ENCODE measurements around the gene CELA1. TPM values are rescaled to one million over a fixed set of nuclear protein-coding genes. Genes with fewer than 3 reads are reported as not detected.

The CELA1 gene
- total and polyA plus RNA-seq, 8 donors: not detected

DNA sequence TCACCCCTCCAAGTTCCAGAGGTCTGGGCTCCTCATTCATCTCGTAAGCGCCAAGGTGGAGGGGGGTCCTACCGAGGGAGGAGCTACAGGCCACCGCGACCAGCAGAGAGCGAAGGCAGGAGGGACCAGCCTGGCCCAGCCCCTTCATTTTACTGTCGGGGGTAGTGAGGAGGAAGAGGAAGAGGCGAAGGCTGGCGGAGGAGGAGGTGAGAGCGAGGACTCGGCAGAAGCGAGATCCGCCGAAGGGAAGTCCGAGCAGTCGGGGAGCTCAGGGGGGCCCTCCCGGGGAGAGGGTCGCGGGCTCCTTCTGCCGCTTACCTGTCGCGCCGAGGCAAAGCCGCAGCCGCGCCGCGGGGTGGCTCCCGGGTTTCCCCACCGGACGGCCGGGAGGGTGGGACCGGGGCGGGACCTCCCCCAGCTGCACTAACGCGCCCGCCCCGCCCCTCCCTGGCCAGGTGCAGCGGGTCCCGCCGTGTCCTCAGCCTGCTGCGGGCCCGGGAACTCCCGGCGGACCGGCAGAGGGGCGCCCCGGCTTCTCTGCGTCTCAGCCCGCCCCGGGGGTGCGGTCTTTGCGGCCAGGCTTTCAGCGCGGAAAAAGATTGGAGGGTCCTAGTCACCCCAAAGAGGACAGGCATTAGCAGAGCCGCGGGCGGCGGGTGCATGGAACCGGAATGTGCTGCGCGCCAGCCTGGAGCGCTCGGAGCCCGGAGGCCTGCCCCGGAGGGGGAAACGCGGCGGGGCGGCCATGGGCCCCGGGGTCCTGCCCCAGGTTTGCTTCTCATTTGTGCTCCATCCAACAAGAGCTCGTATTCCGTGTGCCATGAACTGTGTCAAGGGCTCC is 45.0 kb upstream of the CELA1 start, which contains the start of gene GALNT6:
GALNT6 (minus strand) TSS at position 124 of the 841 bp plus-strand sequence. CDS start 11,625 bp downstream, outside the sequence.
- Histone ChIP-seq H3K9me3 (no peaks in the 10 kb centered on the region), H3K4me3 (peak within 1 kb of the TSS; percentile 53 to 73 (median 57)), H3K27me3 (peaks cover 0 to 40% (median 9%) of the 10 kb centered on the region in 3 donors), H3K27ac (peak within 1 kb of the TSS; percentile 70 to 93 (median 86)), H3K4me1 (peaks cover 0 to 68% (median 36%) of the 10 kb centered on the region in 4 donors), H3K36me3 (no peaks in the 10 kb centered on the region)
- WGBS, 5 donors: 1% methylated on average over 51 to 73 of the region's 73 CpGs
- intact Hi-C loops (cut with DNase I; ENCODE audit: low total_unique reads): no loop called here
- TF ChIP-seq, protein P1, sequence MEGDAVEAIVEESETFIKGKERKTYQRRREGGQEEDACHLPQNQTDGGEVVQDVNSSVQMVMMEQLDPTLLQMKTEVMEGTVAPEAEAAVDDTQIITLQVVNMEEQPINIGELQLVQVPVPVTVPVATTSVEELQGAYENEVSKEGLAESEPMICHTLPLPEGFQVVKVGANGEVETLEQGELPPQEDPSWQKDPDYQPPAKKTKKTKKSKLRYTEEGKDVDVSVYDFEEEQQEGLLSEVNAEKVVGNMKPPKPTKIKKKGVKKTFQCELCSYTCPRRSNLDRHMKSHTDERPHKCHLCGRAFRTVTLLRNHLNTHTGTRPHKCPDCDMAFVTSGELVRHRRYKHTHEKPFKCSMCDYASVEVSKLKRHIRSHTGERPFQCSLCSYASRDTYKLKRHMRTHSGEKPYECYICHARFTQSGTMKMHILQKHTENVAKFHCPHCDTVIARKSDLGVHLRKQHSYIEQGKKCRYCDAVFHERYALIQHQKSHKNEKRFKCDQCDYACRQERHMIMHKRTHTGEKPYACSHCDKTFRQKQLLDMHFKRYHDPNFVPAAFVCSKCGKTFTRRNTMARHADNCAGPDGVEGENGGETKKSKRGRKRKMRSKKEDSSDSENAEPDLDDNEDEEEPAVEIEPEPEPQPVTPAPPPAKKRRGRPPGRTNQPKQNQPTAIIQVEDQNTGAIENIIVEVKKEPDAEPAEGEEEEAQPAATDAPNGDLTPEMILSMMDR (IDR thresholded peaks at IDR 0.05): no peak
- TF ChIP-seq EP300 (IDR thresholded peaks at IDR 0.05) (no peak), POLR2A (IDR thresholded peaks at IDR 0.05) (peak in 1 of 4 donors; percentile 7), POLR2AphosphoS5 (IDR thresholded peaks at IDR 0.05) (peak in 1 of 3 donors; percentile 17)
- peak; percentile 82 to 90 for DNase-seq

DNA sequence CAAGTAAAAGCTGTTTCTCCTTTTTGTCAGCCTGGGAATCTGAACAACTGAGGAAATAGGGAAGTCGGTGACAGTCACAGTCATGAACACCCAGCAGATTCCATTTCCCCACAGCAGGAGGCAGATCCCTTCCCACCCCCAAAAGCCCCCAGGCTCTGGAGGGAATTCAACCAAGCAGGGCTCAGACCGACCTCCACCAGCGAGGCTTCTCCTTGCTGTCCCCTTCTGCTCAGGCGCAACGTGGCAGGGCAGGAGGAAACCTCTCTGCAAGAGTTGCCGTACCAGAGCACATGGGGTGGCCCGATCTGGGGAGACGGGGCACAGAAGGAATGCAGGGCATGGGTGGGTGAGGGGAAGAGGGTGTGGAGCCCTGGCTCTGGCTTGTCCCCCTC is 44.4 kb upstream of the CELA1 start:
- peak overlapping the region; percentile 70 to 93 (median 86) for H3K27ac ChIP-seq
- peaks cover 0 to 40% (median 9%) of the 10 kb centered on the region in 3 donors for H3K27me3 ChIP-seq
- WGBS, 5 donors: 5 to 26% (median 12%) methylated on average over 8 of the region's 8 CpGs
- intact Hi-C loops (cut with DNase I; ENCODE audit: low total_unique reads): no loop called here
- TF ChIP-seq POLR2A (IDR thresholded peaks at IDR 0.05): no peak
- H3K36me3 ChIP-seq: no peaks in the 10 kb centered on the region
- peaks cover 0 to 68% (median 37%) of the 10 kb centered on the region in 4 donors for H3K4me1 ChIP-seq
- peak overlapping the region; percentile 53 to 73 (median 57) for H3K4me3 ChIP-seq
- no peak for DNase-seq
- H3K9me3 ChIP-seq: no peaks in the 10 kb centered on the region

DNA sequence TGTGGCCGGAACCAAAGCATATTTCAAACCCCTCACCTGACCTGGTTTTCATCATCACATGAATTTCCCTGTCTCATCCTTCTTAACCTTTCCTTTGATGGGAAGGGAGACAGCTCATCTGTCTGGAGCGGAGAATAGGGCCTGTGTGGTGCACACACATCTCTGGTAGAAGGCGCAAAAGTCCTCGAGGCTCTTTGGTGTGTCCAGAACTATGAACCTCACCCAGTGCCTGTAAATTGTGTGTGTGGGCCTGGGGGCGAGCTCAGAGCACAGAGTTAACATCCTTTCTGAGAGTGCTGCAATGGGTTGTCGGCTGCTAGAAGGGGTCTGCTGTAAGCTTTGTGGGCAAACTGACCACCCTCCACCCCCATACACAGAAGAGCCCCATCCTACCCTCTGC is 44.0 kb upstream of the CELA1 start:
- WGBS, 5 donors: 64 to 81% (median 72%) methylated on average over 6 of the region's 6 CpGs
- Histone ChIP-seq H3K4me1 (peaks cover 0 to 68% (median 37%) of the 10 kb centered on the region in 4 donors), H3K27me3 (peaks cover 0 to 40% (median 9%) of the 10 kb centered on the region in 3 donors), H3K27ac (peak overlapping the region; percentile 70 to 93 (median 86)), H3K36me3 (no peaks in the 10 kb centered on the region), H3K4me3 (peak overlapping the region; percentile 53 to 73 (median 57)), H3K9me3 (no peaks in the 10 kb centered on the region)
- TF ChIP-seq POLR2A (IDR thresholded peaks at IDR 0.05): no peak
- no peak for DNase-seq
- intact Hi-C loops (cut with DNase I; ENCODE audit: low total_unique reads): no loop called here

DNA sequence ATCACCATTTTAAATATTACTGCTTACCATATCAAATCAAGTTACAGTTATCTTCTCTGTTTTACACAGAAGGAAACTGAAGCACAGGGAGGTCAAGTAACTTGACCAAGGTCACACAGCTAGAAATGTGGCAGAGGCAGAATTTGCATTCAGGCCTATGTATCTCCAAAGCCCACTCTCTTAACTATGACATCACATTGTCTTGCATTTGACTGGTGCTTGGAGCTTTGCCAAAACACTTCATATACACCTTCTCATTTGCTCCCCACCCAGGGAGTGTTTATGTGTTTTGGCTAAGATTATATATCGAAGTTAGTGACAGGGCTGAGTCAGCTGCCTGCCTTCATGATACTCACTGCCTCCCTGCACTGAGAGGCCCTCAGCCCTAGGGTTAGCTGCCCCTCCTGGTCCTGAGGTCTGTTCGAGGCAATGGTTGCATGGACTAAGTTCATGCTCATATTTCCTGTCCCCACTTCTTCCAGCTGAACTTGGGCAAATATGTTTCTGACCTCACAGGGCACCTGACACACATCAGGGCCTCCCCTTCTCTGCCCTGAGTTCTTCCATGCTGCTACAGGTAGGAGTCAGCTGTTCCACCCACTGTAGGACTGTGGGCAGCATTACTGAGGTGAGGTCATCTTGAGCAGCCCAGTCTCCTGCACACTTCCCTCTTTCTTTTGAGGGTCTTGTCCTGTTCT is 43.0 kb upstream of the CELA1 start:
- peaks cover 0 to 40% (median 9%) of the 10 kb centered on the region in 3 donors for H3K27me3 ChIP-seq

More for the DNA sequence above, 43.0 kb upstream of the CELA1 start:
- WGBS, 5 donors: 33 to 70% (median 36%) methylated on average over 2 of the region's 2 CpGs
- Histone ChIP-seq H3K4me1 (peaks cover 0 to 68% (median 37%) of the 10 kb centered on the region in 4 donors), H3K9me3 (no peaks in the 10 kb centered on the region), H3K4me3 (no peak overlapping the region), H3K27ac (peak overlapping the region; percentile 49 to 93 (median 86)), H3K36me3 (no peaks in the 10 kb centered on the region)
- TF ChIP-seq, protein P1 (IDR thresholded peaks at IDR 0.05): no peak
- TF ChIP-seq POLR2A (IDR thresholded peaks at IDR 0.05): no peak
- TF ChIP-seq POLR2AphosphoS5 (IDR thresholded peaks at IDR 0.05): peak in 2 of 3 donors; percentile 42 to 68
- intact Hi-C loops (cut with DNase I; ENCODE audit: low total_unique reads): no loop called here
- peak; percentile 58 to 72 for DNase-seq
